Left renal cortex interstitium (tissue), 4 donors: ENCODE results near the gene UNC5C. TPM values are rescaled to one million over a fixed set of nuclear protein-coding genes. Genes with fewer than 3 reads are reported as not detected.

Experiments used
- DNase-seq, 4 donors: peaks; one replicate each; pipeline ENCODE4 v3.0.0-alpha.2; 2013; ENCODE audit warnings: low read depth in 4 of 4, low spot score in 2 of 4, missing footprints in 1 of 4
- polyA plus RNA-seq, 4 donors: library from polyadenylated mRNA; unstranded; fragments of 120-200 nt; gene quantifications; one replicate each; pipeline ENCODE4 v1.2.1, GENCODE V29; 2013; ENCODE audit not compliant: insufficient read length in 4 of 4

UNC5C gene
- polyA plus RNA-seq, 4 donors = 32.4 to 42.3 (median 37.0) TPM

- no peak for DNase-seq
These were observed 1.7 kb downstream of the UNC5C start for GRCh38 chr4:95546866-95547714.

GRCh38 chr4:95546221-95546620 is 2.6 kb downstream of the UNC5C start:
- DNase-seq = no peak

DNA sequence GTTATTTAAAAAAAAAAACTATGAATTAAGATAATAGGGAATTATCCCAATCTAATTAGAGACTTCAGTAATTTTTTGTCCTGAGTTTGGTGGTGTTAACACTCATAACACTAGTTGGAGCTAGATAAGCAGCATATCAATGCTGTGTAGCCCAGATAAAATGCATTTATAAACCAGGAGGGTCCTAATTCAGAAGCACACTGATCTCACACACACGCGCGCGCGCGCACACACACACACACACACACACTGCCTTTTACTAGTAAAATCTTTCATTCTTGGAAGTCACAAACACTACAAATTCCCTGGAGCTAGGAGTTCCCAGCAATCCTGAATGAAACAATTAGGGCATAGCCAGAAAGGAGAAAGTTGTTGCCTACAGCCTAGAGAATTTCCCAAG is 3.2 kb downstream of the UNC5C start:
- DNase-seq = no peak

- no peak for DNase-seq
These were observed 4.4 kb downstream of the UNC5C start for GRCh38 chr4:95544113-95545103.

DNA sequence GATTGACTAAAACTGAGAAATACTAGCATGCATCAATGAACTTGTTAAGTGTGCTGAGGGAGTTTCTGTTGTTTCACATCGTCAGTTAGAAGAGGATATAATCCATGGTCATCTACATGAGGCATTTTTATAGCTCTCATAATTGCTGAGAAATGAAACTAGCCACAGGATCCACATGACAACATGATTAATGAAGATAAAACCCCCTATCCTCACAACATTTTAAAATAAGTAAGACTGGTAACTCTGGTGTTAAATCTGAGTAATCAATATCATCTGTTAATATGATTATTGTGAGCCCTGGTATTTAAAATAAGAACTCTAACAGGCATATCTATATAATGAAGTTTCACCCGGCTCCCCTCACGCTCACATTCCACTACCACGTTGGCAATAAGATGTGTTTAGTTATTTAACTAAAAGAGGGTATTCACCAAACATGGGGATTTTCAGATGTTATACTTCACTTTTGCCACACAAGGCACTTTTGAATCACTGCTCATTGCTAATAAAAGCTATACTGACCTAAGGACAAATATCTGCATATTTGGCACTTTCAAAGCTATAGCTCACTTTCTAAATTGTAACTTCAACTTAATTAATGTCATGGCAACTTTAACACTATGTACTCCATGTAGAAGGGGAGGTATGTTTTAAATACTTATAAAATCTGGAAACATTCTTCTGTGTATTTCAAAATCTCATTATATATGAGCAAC is 6.7 kb downstream of the UNC5C start:
- DNase-seq = no peak

GRCh38 chr4:95541094-95541493 is 7.7 kb downstream of the UNC5C start:
- DNase-seq = no peak

GRCh38 chr4:95540227-95540626 is 8.5 kb downstream of the UNC5C start:
- DNase-seq = no peak

GRCh38 chr4:95539106-95539505 is 9.7 kb downstream of the UNC5C start:
- DNase-seq = no peak

DNA sequence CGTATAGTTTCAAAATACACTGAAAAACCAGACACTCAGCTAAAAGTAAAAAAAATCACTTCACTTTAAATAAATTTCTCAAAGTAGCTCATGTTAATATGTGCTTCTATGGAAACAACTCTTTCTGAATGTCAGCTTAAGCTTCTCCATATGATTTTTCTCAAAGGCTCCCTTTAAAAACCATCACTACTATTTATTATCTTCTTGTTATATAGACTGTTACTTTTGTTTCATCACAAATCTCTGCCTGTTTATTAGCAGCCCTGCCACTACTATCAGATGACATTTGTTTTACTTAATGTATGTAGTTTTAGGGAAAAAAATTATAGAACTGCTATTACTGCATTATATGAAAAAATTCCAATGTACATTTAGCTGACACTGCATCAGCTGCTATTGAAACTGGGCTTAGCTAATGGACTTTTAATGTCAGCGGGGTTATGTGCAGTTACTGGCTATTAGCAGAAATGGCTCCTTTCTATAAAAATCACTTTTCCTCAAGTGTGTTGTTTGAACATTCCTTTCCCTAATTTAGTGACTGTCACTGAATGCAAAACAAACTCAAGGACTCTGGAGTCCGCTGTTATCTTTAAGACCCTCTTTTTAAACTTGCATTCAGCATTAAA is 10.8 kb downstream of the UNC5C start:
- DNase-seq = no peak

DNA sequence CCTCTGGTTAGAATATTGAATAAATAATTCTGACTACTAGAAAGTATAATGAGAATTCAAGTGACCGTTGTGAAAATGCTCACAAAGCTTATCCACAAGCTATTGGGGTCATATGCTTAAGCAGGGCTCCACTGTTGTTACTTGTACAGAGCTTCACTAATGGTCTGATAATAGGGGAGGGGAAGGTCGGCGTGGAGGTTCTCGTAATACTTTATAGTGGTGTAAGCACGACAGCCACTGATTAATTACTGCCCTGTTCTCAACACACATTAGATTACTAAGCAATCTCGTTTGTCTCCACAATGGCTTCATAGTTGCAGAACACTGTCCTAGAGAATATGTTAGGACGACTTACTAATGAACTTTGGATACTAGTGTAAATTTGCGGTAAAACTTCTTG is 11.6 kb downstream of the UNC5C start:
- DNase-seq = no peak

GRCh38 chr4:95536650-95537049 is 12.1 kb downstream of the UNC5C start:
- no peak for DNase-seq

DNA sequence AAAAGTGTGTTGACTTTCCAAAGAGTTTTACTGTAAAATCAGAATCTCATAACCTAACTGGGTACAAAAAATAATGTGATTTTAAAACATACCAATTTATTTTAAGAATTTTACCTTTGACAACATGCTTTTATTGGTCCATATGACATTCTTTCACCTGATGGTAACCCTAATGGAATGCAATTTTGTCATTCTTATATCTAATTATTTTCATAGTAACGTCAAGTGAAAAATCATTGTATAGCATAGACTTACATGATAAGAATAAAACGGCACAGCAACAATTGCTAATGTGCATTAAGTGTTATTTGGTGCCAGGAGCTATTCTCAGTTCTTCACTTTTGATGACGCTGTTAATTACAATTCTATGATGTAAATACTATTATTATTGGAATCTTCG is 13.6 kb downstream of the UNC5C start:
- no peak for DNase-seq

DNA sequence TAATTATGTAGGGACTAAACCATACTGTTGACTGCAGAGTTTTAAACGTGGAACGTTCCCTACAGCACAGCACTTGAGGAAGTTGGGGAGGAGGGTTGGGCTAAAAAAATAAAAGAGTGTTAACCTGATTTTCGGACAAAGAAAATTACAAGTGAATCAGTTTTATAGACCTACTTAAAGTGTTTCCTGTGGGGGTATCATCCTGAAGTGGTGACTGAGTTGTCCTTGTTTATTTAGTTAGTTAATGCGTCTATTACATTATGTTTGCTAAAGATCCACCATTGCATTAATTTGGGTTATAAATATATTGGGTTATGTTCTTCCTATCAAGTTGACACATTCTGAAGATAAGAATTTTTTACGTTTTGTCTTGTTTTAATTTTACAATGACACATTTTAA is 14.7 kb downstream of the UNC5C start:
- DNase-seq = no peak

DNA sequence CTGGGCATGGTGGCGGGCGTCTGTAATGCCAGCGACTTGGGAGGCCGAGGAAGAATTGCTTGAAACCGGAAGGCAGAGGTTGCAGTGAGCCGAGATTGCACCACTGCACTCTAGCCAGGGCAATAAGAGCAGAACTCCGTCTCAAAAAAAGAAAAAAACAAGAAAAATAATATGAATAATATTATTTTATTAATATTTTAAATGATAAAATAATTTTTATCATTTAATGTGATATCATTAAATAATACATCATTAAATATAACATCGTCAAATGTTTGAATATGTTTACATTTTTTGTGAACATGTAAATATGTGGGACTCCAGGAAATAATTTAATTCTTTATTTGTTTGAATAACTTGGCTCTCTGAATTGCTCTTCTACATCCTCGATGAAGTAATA is 15.5 kb downstream of the UNC5C start:
- no peak for DNase-seq

GRCh38 chr4:95532305-95532704 is 16.5 kb downstream of the UNC5C start:
- DNase-seq = no peak

DNA sequence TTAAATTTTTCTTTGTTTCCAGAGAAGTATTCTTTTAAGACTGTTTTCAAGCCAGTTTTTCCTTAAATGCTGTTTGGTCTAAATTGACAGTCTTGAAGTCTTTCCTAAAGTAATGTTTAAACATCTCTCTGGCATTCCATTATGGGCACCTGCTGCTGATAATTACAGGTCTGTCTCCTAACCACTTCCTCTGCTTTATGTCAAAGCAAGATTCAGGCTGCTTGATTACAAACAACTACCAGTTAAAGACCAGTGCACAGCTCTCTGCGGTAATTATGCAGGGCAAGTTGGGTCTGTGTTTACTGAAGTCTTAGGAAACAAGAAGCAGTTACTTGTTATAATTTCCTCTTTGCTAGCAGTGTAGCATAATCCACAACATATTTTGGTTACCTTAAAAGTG is 17.6 kb downstream of the UNC5C start:
- DNase-seq = no peak

DNA sequence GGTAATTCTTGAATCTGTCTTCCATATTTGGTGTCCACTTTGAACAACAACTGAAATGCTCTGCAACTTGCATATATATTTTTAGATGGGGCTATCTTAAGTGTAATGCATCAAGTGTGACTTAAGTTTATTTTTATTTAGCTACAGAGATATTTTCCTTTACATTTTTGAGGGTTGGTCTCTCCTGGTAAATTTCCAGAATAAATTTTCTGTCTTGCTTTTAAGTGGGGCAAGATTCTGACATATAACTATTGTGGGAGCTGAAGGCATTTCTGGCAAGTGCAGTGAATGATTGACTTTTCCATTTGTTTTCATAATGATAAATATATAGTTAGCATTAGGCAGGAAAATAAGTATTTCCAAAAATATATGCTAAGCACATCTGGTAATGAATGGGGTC is 18.8 kb downstream of the UNC5C start:
- no peak for DNase-seq

GRCh38 chr4:95528388-95528948 is 20.3 kb downstream of the UNC5C start:
- DNase-seq = no peak

- DNase-seq = no peak
These were observed 22.7 kb downstream of the UNC5C start for GRCh38 chr4:95526075-95526474.

DNA sequence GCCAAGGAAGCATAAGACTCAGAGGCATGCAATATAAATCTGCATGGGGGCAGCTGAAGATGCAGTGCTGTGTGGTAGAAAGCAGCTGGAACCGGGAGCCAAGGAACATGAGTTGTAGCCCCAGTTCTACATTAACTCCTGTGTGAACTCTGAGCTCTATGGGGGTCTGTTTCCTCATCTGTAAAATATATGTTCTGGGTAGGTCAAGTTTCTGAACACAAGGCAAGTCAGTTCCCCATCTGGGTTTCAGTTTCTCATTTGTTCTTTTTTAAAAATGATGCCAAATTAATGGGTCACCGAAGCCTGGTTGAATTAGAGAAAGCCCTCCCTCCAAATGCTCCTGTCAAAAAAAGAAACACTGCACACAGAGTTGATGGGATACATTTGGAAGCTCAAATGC is 24.0 kb downstream of the UNC5C start:
- no peak for DNase-seq
